DOHH2 (cell line): Measurements from ENCODE around the gene KDF1.

Experiments
- CTCF ChIP-seq: fragments of 200-600 bp; sonication (generic); IDR thresholded peaks from one replicate; pipeline ENCODE4 v1.5.1; 2014; ENCODE audit warnings: antibody characterized with exemption, mild to moderate bottlenecking, low read depth, low read length; ENCODE audit not compliant: poor library complexity, severe bottlenecking
- EZH2phosphoT487 ChIP-seq: fragments of 200-600 bp; sonication (generic); IDR thresholded peaks from 2 replicates; pipeline ENCODE4 v1.6.1; 2017; ENCODE audit warnings: borderline replicate concordance, mild to moderate bottlenecking, antibody characterized with exemption, low read length, moderate library complexity, mixed read lengths

- TF ChIP-seq CTCF, result no peak
- no peak for TF ChIP-seq EZH2phosphoT487
Observed at GRCh38 chr1:26965628-26966027, 5.4 kb upstream of the KDF1 start.
